DLD1 (cell line): ENCODE results near the gene KLC1.

ENCODE experiments used
- in situ Hi-C: cut with HindIII; loops from 2 replicates; pipeline ENCODE4 v1.10.0; 2017; ENCODE audit warnings: low sequenced_read_pairs

The KLC1 gene

GRCh38 chr14:103657471-103657870 is 28.5 kb downstream of the KLC1 start:
- in situ Hi-C loops = no loop called here

GRCh38 chr14:103659631-103660030 is 30.6 kb downstream of the KLC1 start:
- in situ Hi-C loops = no loop called here

GRCh38 chr14:103662029-103662428 is 33.0 kb downstream of the KLC1 start:
- in situ Hi-C loops = no loop called here

GRCh38 chr14:103662591-103662990 is 33.6 kb downstream of the KLC1 start:
- in situ Hi-C loops = no loop called here

- in situ Hi-C loops = no loop called here
These were observed 34.5 kb downstream of the KLC1 start for GRCh38 chr14:103663506-103663905.

- in situ Hi-C loops = no loop called here
These were observed 38.7 kb downstream of the KLC1 start for GRCh38 chr14:103667671-103668070.

- in situ Hi-C loops = no loop called here
These were observed 39.1 kb downstream of the KLC1 start for GRCh38 chr14:103668117-103668516.

GRCh38 chr14:103669370-103669769 is 40.4 kb downstream of the KLC1 start:
- in situ Hi-C loops = no loop called here

GRCh38 chr14:103671911-103672310 is 42.9 kb downstream of the KLC1 start:
- in situ Hi-C loops = no loop called here

GRCh38 chr14:103675957-103676356 is 46.9 kb downstream of the KLC1 start:
- in situ Hi-C loops = no loop called here

GRCh38 chr14:103676881-103677675 is 48.1 kb downstream of the KLC1 start:
- in situ Hi-C loops = no loop called here

- in situ Hi-C loops = no loop called here
These were observed 50.3 kb downstream of the KLC1 start for GRCh38 chr14:103679351-103679750.

- in situ Hi-C loops = no loop called here
These were observed 51.6 kb downstream of the KLC1 start for GRCh38 chr14:103680491-103681231.

GRCh38 chr14:103683139-103683538 is 54.1 kb downstream of the KLC1 start:
- in situ Hi-C loops = no loop called here

GRCh38 chr14:103684471-103684870 is 55.5 kb downstream of the KLC1 start:
- in situ Hi-C loops = no loop called here

- in situ Hi-C loops = no loop called here
These were observed 55.9 kb downstream of the KLC1 start for GRCh38 chr14:103684871-103685270.

- in situ Hi-C loops = no loop called here
These were observed 56.5 kb downstream of the KLC1 start for GRCh38 chr14:103685276-103686211.

GRCh38 chr14:103686831-103687485 is 57.9 kb downstream of the KLC1 start:
- in situ Hi-C loops = no loop called here

- in situ Hi-C loops = no loop called here
These were observed 58.7 kb downstream of the KLC1 start for GRCh38 chr14:103687712-103688111.

- in situ Hi-C loops = no loop called here
These were observed 59.4 kb downstream of the KLC1 start for GRCh38 chr14:103688441-103688840.
